Vagina (tissue), 2 donors: ENCODE measurements around the gene TPM4. TPM values are rescaled to one million over a fixed set of nuclear protein-coding genes. Genes with fewer than 3 reads are reported as not detected.

Experiments used
- DNase-seq, 2 donors: peaks; one replicate each; pipeline ENCODE4 v3.0.0-alpha.2; 2017; ENCODE audit errors: extremely low spot score in 2 of 2
- H3K27ac ChIP-seq: fragments of 200-600 bp; sonication (generic); one replicate; pipeline ENCODE4 v1.5.1; 2019
- H3K27me3 ChIP-seq: fragments of 200-600 bp; sonication (generic); one replicate; pipeline ENCODE4 v1.5.1; 2019
- H3K36me3 ChIP-seq, 2 donors: fragments of 200-600 bp; sonication (generic); one replicate each; pipeline ENCODE4 v1.5.1; 2017 to 2019
- H3K4me1 ChIP-seq: fragments of 200-600 bp; sonication (generic); one replicate; pipeline ENCODE4 v1.5.1; 2019
- H3K4me3 ChIP-seq, 2 donors: fragments of 200-600 bp; sonication (generic); 1 replicate in 1 of 2; 2 replicates in 1 of 2; pipeline ENCODE4 v1.5.1; 2016 to 2019
- H3K9me3 ChIP-seq: fragments of 200-600 bp; sonication (generic); one replicate; pipeline ENCODE4 v1.5.1; 2019
- POLR2A ChIP-seq, 2 donors: fragments of 450-650 bp; IDR thresholded peaks; one replicate each; pipeline ENCODE4 v1.6.1; 2017; ENCODE audit warnings: antibody characterized with exemption in 2 of 2, mild to moderate bottlenecking in 2 of 2, moderate library complexity in 2 of 2
- POLR2AphosphoS5 ChIP-seq, 2 donors: sonication (generic); formaldehyde crosslinking; IDR thresholded peaks; one replicate each; pipeline ENCODE4 v1.9.0; 2017; ENCODE audit warnings: antibody characterized with exemption in 2 of 2, mild to moderate bottlenecking in 2 of 2, low read depth in 1 of 2; ENCODE audit not compliant: insufficient read depth in 1 of 2
- intact Hi-C: fragments of 100-400 bp; cut with DNase I; formaldehyde crosslinking; loops from one replicate; pipeline ENCODE4 v1.15.1; 2023
- total RNA-seq: library from RNA; depleted of rRNA; stranded (reverse); fragments of >200 nt; gene quantifications from one replicate; pipeline ENCODE4 v1.2.3, GENCODE V29; 2016
- TF ChIP-seq, protein P1 (sequence below), 3 experiments: fragments of 450-650 bp in 2 of 3; fragments of 200-600 bp in 1 of 3; sonication (generic) in 1 of 3; IDR thresholded peaks; one replicate each; pipeline ENCODE4 v1.5.1; 2017 to 2019; ENCODE audit warnings: antibody characterized with exemption in 3 of 3, mild to moderate bottlenecking in 2 of 3, moderate library complexity in 2 of 3

Gene TPM4
- total RNA-seq, 1 donor from 2014 or later = 409 TPM

DNA sequence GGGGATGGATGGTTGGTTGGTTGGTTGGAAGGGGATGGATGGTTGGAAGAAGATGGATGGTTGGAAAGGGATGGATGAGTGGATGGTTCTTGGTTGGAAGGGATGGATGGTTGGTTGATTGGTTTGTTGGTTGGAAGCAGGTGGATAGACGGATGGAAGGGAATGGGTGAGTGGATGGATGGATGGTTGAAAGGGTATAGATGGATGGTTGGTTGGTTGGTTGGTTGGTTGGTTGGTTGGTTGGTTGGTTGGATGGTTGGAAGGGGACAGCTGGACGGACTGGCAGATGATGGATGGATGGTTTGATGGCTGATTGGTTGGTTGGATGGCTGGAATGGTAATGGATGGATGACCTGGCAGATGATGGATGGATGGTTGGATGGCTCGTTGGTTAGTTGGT lies 55.4 kb downstream of the TPM4 start:
- Histone ChIP-seq H3K27me3 (no peaks in the 10 kb centered on the region), H3K36me3 (peaks cover 0 to 60% of the 10 kb centered on the region in 2 donors), H3K4me3 (no peak overlapping the region), H3K9me3 (no peaks in the 10 kb centered on the region), H3K4me1 (no peaks in the 10 kb centered on the region), H3K27ac (no peak overlapping the region)
- TF ChIP-seq POLR2AphosphoS5 (IDR thresholded peaks at IDR 0.05; ENCODE audit: insufficient read depth in 1 of 2, low read depth in 1 of 2) (no peak), POLR2A (IDR thresholded peaks at IDR 0.05) (no peak)
- TF ChIP-seq, protein P1, sequence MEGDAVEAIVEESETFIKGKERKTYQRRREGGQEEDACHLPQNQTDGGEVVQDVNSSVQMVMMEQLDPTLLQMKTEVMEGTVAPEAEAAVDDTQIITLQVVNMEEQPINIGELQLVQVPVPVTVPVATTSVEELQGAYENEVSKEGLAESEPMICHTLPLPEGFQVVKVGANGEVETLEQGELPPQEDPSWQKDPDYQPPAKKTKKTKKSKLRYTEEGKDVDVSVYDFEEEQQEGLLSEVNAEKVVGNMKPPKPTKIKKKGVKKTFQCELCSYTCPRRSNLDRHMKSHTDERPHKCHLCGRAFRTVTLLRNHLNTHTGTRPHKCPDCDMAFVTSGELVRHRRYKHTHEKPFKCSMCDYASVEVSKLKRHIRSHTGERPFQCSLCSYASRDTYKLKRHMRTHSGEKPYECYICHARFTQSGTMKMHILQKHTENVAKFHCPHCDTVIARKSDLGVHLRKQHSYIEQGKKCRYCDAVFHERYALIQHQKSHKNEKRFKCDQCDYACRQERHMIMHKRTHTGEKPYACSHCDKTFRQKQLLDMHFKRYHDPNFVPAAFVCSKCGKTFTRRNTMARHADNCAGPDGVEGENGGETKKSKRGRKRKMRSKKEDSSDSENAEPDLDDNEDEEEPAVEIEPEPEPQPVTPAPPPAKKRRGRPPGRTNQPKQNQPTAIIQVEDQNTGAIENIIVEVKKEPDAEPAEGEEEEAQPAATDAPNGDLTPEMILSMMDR (IDR thresholded peaks at IDR 0.05) = no peak
- intact Hi-C loops = no loop called here
- DNase-seq = no peak

DNA sequence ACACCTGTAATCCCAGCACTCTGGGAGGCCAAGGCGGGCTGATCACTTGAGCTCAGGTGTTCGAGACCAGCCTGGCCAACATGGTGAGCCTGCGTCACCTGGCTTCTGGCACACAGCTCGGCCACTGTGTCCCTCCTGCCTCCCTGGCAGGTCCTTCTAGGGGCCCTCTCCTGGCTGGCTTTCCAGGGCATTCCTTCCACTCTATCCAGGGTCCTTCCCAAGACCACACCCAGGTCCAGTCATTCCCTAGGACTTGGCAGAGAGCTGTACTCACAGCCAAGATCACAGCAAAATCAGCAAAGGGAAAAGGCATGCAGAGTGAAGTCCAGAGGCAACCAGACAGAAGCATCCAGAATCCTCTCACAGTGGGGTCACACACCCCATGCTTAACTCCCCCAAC lies 57.5 kb downstream of the TPM4 start:
- intact Hi-C loops = no loop called here
- TF ChIP-seq, protein P1 (IDR thresholded peaks at IDR 0.05) = no peak
- no peak for TF ChIP-seq POLR2A (IDR thresholded peaks at IDR 0.05)
- TF ChIP-seq POLR2AphosphoS5 (IDR thresholded peaks at IDR 0.05; ENCODE audit: insufficient read depth in 1 of 2, low read depth in 1 of 2) = no peak
- H3K4me3 ChIP-seq = no peak overlapping the region
- DNase-seq = no peak
- no peaks in the 10 kb centered on the region for H3K9me3 ChIP-seq
- no peaks in the 10 kb centered on the region for H3K27me3 ChIP-seq
- H3K36me3 ChIP-seq = peaks cover 0 to 44% of the 10 kb centered on the region in 2 donors
- no peak overlapping the region for H3K27ac ChIP-seq
- no peaks in the 10 kb centered on the region for H3K4me1 ChIP-seq

DNA sequence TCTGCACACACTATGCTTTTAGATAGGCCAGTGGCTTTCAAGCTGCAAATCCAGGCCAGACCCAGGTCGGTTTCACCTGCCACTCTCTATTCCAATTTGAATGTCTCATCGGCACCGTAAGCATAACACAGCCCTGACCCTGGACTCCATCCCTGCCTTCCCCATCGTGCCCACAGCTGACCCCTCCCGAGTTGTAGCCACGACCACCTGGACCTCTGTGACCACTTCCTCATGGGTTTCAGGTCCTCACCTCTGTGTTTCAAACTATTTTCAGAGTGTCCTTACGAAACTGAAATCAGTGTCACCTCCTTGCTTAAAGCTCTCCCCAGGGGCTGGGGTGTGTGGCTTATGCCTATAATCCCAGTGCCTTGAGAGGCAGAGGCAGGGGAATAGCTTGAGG lies 58.2 kb downstream of the TPM4 start:
- Histone ChIP-seq H3K9me3 (no peaks in the 10 kb centered on the region), H3K36me3 (peaks cover 0 to 37% of the 10 kb centered on the region in 2 donors), H3K4me3 (no peak overlapping the region), H3K27me3 (no peaks in the 10 kb centered on the region), H3K27ac (no peak overlapping the region), H3K4me1 (no peaks in the 10 kb centered on the region)
- no peak for DNase-seq
- no peak for TF ChIP-seq POLR2AphosphoS5 (IDR thresholded peaks at IDR 0.05; ENCODE audit: insufficient read depth in 1 of 2, low read depth in 1 of 2)
- TF ChIP-seq, protein P1 (IDR thresholded peaks at IDR 0.05) = no peak
- TF ChIP-seq POLR2A (IDR thresholded peaks at IDR 0.05) = no peak
- intact Hi-C loops = no loop called here

DNA sequence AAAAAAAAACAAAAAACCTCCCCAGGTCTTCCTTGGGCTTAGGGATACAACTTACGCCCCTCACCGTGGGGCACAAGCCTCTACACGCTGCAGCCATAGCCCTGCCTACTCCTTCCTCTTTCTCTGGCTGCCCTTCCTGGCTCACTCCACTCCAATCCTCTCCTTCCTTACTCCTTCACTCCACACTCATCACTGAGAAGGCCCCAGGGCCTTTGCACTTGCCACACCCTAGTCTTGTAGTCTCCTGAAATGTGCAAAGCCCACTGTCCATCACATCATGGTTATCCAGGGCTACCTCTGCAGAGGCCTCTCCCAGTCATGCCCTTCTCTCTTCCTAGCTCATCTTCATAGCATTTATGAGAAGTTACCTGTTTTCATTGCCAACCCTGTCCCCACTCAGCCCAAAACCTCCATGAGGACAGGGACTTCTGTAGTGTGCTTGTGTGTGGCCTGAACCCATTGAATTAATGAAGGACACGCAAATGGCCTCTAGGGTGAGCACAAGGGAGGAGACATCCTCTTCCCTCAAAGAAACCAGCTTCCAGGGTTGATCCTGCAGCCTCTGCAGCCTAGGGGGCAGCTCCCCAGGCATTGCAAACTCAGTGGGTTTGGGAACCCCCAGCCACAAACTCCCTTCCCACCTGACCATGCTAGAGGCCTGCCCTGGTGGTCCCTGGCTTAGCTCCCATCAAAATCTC lies 59.3 kb downstream of the TPM4 start:
- Histone ChIP-seq H3K36me3 (peaks cover 0 to 26% of the 10 kb centered on the region in 2 donors), H3K4me1 (no peaks in the 10 kb centered on the region), H3K27ac (no peak overlapping the region), H3K4me3 (no peak overlapping the region), H3K27me3 (no peaks in the 10 kb centered on the region), H3K9me3 (no peaks in the 10 kb centered on the region)
- DNase-seq = no peak
- intact Hi-C loops = no loop called here
- TF ChIP-seq, protein P1 (IDR thresholded peaks at IDR 0.05) = no peak
- TF ChIP-seq POLR2AphosphoS5 (IDR thresholded peaks at IDR 0.05; ENCODE audit: insufficient read depth in 1 of 2, low read depth in 1 of 2) (no peak), POLR2A (IDR thresholded peaks at IDR 0.05) (no peak)

DNA sequence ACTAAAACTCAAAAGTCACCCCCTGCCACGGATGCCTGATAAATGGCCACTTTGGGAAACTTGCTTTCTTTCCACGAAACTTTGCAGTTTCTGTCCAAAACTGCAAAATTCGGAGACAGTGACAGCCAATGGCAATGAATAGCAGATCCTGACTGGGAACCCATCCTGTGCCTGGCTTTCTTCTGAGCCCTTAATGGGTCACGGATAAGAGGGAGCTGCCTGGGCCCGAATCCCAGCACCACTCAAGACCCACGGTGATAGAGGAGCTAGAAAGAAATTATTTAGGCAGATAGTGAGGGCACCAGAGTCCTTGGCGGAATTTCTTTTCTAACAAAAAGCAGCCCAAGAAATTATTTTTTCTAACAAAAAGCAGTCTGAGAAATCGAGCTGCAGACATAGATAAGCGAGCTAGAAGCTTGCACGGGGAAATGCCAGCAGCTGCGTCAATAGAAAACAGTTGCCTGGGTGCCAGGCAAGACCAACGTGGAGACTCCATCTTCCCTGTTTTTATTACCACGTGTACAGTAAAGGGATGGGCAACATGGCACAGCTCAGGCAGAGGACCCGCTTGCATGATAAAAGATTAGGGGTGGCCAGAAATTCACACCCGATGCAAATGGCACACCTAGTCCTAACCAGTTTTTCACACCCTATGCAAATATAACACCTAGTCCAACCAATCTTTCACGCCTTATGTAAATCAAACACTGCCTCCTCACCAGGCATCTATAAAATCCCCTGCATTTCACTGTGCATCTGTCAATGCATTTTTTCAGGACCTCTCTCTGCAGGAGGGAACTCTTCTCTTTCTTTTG lies 60.1 kb downstream of the TPM4 start:
- no peaks in the 10 kb centered on the region for H3K9me3 ChIP-seq
- no peak overlapping the region for H3K4me3 ChIP-seq
- intact Hi-C loops = no loop called here
- H3K4me1 ChIP-seq = no peaks in the 10 kb centered on the region
- H3K27me3 ChIP-seq = no peaks in the 10 kb centered on the region
- no peak for TF ChIP-seq POLR2A (IDR thresholded peaks at IDR 0.05)
- no peak for TF ChIP-seq POLR2AphosphoS5 (IDR thresholded peaks at IDR 0.05; ENCODE audit: insufficient read depth in 1 of 2, low read depth in 1 of 2)
- TF ChIP-seq, protein P1 (IDR thresholded peaks at IDR 0.05) = no peak
- DNase-seq = no peak
- H3K27ac ChIP-seq = no peak overlapping the region
- H3K36me3 ChIP-seq = peaks cover 0 to 24% of the 10 kb centered on the region in 2 donors
